GM21390 (cell line): ENCODE measurements around the gene DDX11.
"Not testable (repeated sequence)": the region's sequence is repeated elsewhere in the genome, so short reads cannot be mapped to it uniquely, and the experiment has no call there.

Experiments used
- ATAC-seq: cut with Tn5 transposase; IDR thresholded peaks from one replicate; pipeline ENCODE4 v1.9.1; 2021; ENCODE audit not compliant: unreplicated experiment

Gene DDX11

GRCh38 chr12:31066196-31066595 lies 7.5 kb upstream of the DDX11 start:
- ATAC-seq, result not testable (repeated sequence)

- not testable (repeated sequence) for ATAC-seq
These were observed 6.0 kb upstream of the DDX11 start for GRCh38 chr12:31067656-31068055.

GRCh38 chr12:31070971-31071740 lies 2.5 kb upstream of the DDX11 start:
- not testable (repeated sequence) for ATAC-seq

GRCh38 chr12:31072962-31073361 lies 698 bp upstream of the DDX11 start:
- not testable (repeated sequence) for ATAC-seq

- peak; percentile 41 for ATAC-seq
These were observed 744 bp downstream of the DDX11 start for GRCh38 chr12:31074333-31074874.

GRCh38 chr12:31076150-31076549 lies 2.5 kb downstream of the DDX11 start:
- not testable (repeated sequence) for ATAC-seq

- not testable (repeated sequence) for ATAC-seq
These were observed 3.4 kb downstream of the DDX11 start for GRCh38 chr12:31077095-31077494.

- not testable (repeated sequence) for ATAC-seq
These were observed 4.3 kb downstream of the DDX11 start for GRCh38 chr12:31077998-31078397.

- ATAC-seq, result not testable (repeated sequence)
These were observed 5.8 kb downstream of the DDX11 start for GRCh38 chr12:31079421-31079820.

- not testable (repeated sequence) for ATAC-seq
These were observed 6.6 kb downstream of the DDX11 start for GRCh38 chr12:31080221-31080620.

- ATAC-seq, result not testable (repeated sequence)
These were observed 7.6 kb downstream of the DDX11 start for GRCh38 chr12:31081274-31081673.

- ATAC-seq, result not testable (repeated sequence)
These were observed 10.6 kb downstream of the DDX11 start for GRCh38 chr12:31084241-31084640.

GRCh38 chr12:31086032-31086431 lies 12.4 kb downstream of the DDX11 start:
- ATAC-seq, result not testable (repeated sequence)

GRCh38 chr12:31087486-31087885 lies 13.8 kb downstream of the DDX11 start:
- not testable (repeated sequence) for ATAC-seq

- not testable (repeated sequence) for ATAC-seq
These were observed 14.3 kb downstream of the DDX11 start for GRCh38 chr12:31087956-31088355.

- no peak for ATAC-seq
These were observed 15.4 kb downstream of the DDX11 start for GRCh38 chr12:31089072-31089471.

GRCh38 chr12:31091629-31092028 lies 18.0 kb downstream of the DDX11 start:
- not testable (repeated sequence) for ATAC-seq

- not testable (repeated sequence) for ATAC-seq
These were observed 19.1 kb downstream of the DDX11 start for GRCh38 chr12:31092718-31093117.

GRCh38 chr12:31095080-31095860 lies 21.6 kb downstream of the DDX11 start:
- not testable (repeated sequence) for ATAC-seq

- not testable (repeated sequence) for ATAC-seq
These were observed 22.8 kb downstream of the DDX11 start for GRCh38 chr12:31096251-31097065.

- ATAC-seq, result not testable (repeated sequence)
These were observed 24.2 kb downstream of the DDX11 start for GRCh38 chr12:31097819-31098218.
